H1 (cell line): Measurements from ENCODE around the gene RADIL. TPM values are rescaled to one million over a fixed set of nuclear protein-coding genes. Genes with fewer than 3 reads are reported as not detected.

Experiments used
- KDM5A ChIP-seq: fragments of 200-600 bp; IDR thresholded peaks from 2 replicates; pipeline ENCODE4 v1.7.1; 2012; ENCODE audit warnings: mild to moderate bottlenecking, low read length, inconsistent platforms, mixed read lengths
- SP1 ChIP-seq: IDR thresholded peaks from 2 replicates; pipeline ENCODE4 v1.6.1; 2011; ENCODE audit warnings: low read depth, low read length
- polyA plus RNA-seq, 7 experiments: library from polyadenylated mRNA; depleted of rRNA in 3 of 7; stranded (reverse) in 5 of 7; unstranded in 2 of 7; fragments of >200 nt in 5 of 7; fragments of 200-250 nt in 2 of 7; gene quantifications; 1 replicate in 5 of 7; 2 replicates in 1 of 7; 4 replicates in 1 of 7; pipeline versions ENCODE4 v1.2.1 to v1.2.3, GENCODE V29; 2011 to 2013; ENCODE audit warnings: missing spikeins in 2 of 7, mixed read lengths in 2 of 7
- total RNA-seq: library from RNA; stranded (reverse); fragmentation: NEBNext Ultra II Directional; extraction: Animal tissue kit (Norgen Biotek cat#: 25700); gene quantifications from 2 replicates; pipeline ENCODE4 v1.2.1, GENCODE V29; 2021

RADIL gene
- total and polyA plus RNA-seq, 2 of the 8 experiments (the other 6 are each of a cell fraction or from before 2014, with no cell fraction given) = 5.0 to 5.4 TPM

DNA sequence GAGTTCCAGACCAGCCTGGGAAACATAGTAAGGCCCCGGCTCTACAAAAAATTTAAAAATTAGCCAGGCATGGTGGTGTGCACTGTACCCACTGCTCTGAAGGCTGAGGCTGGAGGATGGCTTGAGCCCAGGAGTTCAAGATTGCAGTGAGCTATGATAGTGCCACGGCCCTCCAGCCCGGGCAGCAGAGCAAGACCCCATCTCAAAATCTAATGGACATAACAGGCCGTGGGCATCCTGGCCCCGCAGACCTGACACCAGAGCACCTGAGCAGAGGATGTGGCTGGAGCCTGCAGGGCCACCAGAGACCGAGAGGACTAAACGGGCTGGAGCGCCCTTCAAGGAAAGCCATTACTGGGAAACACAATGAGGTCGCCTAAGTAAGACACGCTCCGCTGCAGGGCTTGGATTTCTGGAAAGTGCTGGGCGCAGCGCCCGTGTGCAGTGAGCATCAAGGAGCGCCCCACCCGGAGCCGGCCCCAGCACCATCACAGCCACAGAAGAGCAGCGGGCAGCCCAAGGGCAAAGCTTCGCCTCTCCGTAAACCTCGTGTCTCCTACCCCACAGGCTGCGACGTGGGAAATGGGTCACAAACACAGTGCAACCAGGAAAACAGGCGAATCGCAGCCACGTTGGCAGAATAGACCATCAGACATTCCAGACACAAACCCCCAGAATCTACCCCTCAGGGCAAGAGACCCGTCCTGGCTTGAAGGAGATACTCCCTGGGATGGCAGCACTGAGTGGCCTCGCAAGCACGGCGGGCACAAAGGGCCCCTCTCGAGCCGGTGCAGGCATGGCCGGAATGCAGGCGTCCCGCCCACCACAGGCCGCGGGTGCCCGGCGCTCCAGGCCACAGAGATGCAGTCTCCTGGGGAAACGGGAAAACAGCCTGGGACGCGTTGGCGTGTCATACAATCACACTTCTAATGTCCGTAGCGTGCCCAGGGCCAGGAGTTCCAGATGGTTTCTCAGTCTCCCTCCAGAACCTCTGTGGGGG lies 4.9 kb downstream of the RADIL start (continued):
- TF ChIP-seq SP1 (no peak), KDM5A (no peak)
- TF ChIP-seq, all 59 proteins: peak for 0
